Measurements from ENCODE around the gene EEF1A1. TPM values are rescaled to one million over a fixed set of nuclear protein-coding genes. Genes with fewer than 3 reads are reported as not detected.
"Not testable (repeated sequence)": the region's sequence is repeated elsewhere in the genome, so short reads cannot be mapped to it uniquely, and the experiment has no call there.

The EEF1A1 gene
- total RNA-seq, 2 donors from 2014 or later: 7,949 to 8,333 TPM

DNA sequence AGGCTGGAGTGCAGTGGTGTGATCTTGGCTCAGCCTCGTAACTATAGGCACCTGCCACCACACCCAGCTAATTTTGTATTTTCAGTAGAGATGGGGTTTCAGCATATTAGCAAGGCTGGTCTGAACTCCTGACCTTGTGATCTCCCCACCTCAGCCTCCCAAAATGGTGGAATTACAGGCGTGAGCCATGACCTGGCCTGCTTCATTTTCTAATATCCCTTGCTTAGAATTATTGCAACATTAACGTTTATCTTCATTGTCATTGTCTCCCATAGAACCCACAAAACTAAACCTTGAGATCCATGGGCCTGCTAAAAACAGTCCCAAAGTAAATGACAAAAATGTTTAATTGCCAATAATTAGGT lies 6.1 kb downstream of the EEF1A1 start:
- DNase-seq (ENCODE audit: low spot score): no peak
- intact Hi-C loops (cut with DNase I): loop anchor here (5.0 kb wide), 2 partner anchors 98 to 138 kb away; partner anchors contain the start of gene SLC17A5 (in 1 of the 2)

DNA sequence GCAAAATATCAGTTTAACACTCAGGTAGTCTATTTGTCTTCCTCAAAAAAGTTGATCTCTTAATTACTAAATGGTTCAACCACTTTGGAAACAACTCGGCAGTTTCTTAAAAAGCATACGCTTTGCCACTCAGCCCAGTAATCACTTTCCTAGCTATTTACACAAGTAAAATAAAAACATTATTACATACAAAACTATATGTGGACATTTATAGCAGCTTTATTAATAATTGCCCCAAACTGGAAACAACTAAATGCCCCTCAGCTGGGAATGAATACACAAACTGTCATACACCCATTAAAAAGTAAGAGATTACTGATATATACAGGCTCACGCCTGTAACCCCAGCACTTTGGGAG lies 7.4 kb downstream of the EEF1A1 start:
- intact Hi-C loops (cut with DNase I): loop anchor here in 1 of 2 donors (5.0 kb wide), 2 partner anchors 99 to 139 kb away; partner anchors contain the start of gene SLC17A5
- no peak for DNase-seq (ENCODE audit: low spot score)

DNA sequence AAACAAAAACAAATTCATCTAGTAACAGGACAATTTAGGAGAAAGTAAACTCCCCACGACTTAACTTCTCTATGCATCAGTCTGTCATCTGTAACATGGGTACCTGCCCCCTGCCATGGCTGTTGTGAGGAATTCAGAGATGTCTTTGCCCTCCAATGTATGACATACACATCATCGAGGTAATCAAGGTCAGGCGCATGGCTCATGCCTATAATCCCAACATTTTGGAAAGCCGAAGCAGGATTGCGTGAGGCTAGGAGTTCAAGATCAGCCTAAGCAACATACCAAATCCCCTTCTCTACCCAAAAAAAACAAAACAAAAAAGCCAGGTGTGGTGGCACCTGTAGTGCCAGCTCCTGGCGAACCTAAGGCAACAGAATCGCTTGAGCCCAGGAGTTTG lies 9.0 kb downstream of the EEF1A1 start:
- intact Hi-C loops (cut with DNase I): loop anchor here in 1 of 2 donors (5.0 kb wide), 2 partner anchors 101 to 141 kb away; partner anchors contain the start of gene SLC17A5
- no peak for DNase-seq (ENCODE audit: low spot score)

DNA sequence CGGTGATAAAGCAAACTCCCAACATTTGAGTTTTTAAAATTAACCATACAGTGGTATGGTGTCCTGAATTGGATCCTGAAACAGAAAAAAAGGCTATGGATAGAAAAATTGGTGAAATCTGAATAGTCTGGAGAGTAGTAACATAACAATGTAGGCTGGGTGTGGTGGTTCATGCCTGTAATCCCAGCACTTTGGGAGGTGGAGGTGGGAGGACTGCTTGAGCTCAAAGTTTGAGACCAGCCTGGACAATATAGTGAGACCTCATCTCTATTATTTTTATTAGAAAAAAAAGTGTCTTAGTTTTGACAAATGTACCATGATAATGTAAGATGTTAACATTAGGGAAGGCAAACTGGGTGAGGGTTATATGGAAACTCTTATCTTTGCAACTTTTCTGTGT lies 11.0 kb downstream of the EEF1A1 start:
- intact Hi-C loops (cut with DNase I): loop anchor here in 1 of 2 donors (5.0 kb wide), 2 partner anchors 102 to 142 kb away; partner anchors contain the start of gene SLC17A5
- DNase-seq (ENCODE audit: low spot score): no peak

DNA sequence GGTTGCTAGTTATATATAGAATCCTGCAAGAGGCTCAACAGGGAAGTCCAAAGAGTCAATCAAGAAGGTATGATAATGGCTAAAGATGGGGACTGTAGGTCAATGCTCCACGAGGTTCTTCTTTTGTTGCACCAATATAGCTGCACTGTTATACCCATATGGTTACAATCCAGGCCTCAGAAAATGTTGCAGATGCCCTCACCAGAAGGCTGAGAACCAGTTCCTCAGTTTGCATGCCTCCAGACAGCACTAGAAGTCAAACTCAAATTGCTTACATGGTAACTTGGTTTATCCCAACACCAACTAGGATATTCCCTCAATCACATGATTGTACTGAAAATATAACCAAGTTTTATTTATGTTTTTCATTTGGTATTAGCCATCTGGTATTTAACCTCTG lies 12.1 kb downstream of the EEF1A1 start:
- intact Hi-C loops (cut with DNase I): no loop called here
- no peak for DNase-seq (ENCODE audit: low spot score)

DNA sequence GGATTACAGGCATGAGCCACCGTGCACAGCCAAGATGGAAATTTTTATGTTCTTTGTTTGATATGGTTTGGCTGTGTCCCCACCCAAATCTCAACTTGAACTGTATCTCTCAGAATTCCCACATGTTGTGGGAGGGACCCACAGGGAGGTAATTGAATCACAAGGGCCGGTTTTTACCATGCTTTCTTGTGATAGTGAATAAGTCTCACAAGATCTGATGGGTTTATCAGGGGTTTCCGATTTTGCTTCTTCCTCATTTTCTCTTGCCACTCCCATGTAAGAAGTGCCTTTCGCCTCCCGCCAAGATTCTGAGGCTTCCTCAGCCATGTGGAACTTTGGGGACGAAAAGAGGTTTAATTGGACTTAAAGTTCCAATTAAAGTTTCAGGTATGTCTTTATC lies 14.6 kb downstream of the EEF1A1 start:
- intact Hi-C loops (cut with DNase I): no loop called here

DNA sequence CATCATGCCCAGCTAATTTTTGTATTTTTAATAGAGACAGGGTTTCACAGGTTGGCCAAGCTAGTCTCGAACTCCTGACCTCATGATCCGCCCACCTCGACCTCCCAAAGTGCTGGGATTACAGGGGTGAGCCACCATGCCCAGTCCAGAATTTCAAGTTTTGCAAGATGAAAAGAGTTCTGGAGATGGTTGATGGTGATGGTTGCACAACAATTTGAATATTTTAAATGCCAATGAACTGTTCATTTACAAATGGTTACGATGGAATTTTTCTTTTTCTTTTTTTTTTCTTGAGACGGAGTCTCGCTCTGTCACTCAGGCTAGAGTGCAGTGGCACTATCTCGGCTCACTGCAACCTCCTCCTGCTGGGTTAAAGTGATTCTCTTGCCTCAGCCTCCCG lies 15.1 kb downstream of the EEF1A1 start:
- intact Hi-C loops (cut with DNase I); DNase-seq (ENCODE audit: low spot score): not testable (repeated sequence)

More for the DNA sequence above, 14.6 kb downstream of the EEF1A1 start:
- DNase-seq (ENCODE audit: low spot score): no peak

DNA sequence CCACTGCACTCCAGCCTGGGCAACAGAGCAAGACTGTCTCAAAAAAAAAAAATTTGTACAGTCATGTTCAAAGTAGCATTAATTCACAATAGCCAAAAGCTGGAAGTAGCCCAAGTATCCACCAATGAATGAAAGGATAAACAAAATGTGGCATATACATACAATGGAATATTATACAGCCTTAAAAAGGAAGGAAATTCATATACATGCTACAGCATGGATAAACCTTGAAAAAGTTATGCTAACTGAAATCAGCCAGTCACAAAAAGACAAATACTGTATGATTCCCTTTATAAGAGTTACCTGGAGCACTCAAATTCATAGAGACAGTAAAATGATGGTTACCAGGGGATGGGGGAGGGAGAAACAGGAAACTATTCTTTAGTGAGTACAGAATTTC lies 15.7 kb downstream of the EEF1A1 start:
- DNase-seq (ENCODE audit: low spot score): no peak
- intact Hi-C loops (cut with DNase I): no loop called here

DNA sequence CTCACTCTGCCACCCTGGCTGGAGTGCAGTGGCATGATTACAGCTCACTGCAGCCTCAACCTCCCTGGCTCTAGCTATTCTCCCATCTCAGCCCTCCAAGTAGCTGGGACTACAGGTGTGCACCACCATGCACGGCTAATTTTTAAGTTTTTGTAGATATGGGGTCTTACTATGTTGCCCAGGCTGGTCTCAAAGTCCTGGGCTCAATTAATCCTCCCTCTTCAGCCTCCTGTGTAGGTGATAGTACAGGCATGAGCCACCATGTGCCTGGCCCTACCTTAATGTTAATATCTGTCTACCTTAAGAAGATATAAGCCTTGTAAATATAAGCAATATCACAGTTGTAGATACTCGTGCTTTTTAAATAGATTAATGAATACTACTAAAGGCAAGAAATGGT lies 16.7 kb downstream of the EEF1A1 start:
- no peak for DNase-seq (ENCODE audit: low spot score)
- intact Hi-C loops (cut with DNase I): no loop called here

DNA sequence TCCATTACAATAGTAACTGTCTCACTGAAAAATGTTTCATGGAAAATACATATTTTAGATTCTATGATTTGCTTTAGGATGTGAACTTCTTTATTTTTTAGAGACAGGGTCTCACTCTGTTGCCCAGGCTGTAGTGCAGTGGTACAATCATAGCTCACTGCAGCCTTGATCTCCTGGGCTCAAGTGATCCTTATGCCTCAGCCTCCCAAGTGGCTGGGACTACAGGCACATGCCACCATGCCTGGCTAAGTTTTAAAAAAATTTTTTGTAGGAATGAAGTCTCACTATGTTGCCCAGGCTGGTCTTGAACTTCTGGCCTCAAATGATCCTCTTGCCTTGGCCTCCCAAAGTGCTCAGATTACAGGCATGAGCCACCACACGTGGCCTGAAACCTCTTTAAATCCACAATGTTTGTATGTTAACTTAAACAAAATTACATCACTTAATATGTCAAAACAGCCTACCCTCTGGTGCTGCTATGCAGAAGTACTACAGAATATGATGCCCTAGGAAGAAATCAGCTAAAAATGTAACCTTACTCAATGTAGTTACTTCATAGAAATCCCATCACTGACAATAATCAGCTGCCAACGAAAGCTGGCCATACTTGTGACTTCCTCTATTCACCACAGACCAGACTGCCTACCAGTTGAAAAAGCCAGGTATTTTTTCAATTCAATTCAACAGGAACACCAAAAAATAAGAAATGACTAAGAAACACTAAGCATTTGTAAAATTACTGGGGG lies 17.6 kb downstream of the EEF1A1 start:
- intact Hi-C loops (cut with DNase I): no loop called here
- no peak for DNase-seq (ENCODE audit: low spot score)

DNA sequence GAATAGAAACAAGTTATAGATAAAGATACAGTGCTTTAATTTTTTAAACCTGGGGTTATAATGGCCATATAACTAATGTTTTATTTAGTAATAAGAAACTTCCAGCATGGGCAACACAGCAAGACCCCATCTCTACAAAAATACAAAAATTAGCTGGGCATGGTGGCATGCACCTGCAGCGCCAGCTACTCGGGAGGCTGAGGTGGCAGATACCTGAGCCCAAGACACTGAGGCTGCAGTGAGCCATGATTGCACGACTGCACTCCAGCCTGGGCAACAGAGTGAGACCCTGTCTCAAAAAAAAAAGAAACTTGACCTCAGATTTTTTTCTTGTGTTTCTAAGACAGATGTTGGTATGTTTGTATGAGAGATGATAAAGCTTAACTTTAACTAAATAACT lies 22.9 kb downstream of the EEF1A1 start:
- intact Hi-C loops (cut with DNase I): no loop called here
- DNase-seq (ENCODE audit: low spot score): no peak

DNA sequence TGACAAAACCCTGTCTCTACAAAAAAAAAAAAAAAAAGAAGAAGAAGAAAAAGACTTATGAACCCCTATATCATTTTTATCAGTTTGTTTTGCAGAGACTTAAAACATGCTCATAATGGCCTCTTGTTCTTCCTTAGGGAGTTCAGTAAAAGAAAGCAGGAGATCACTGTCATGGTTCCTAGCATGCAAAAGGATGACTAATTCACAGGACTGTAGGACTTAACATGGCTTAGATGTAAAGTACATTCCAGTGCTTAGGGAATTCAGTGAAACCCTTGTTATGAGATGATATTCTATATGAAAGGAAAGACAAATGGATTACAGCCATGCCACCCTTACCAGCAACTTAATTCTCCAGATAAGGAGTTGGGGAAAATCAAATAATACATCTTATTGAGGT lies 29.5 kb downstream of the EEF1A1 start:
- intact Hi-C loops (cut with DNase I): no loop called here
- no peak for DNase-seq (ENCODE audit: low spot score)

DNA sequence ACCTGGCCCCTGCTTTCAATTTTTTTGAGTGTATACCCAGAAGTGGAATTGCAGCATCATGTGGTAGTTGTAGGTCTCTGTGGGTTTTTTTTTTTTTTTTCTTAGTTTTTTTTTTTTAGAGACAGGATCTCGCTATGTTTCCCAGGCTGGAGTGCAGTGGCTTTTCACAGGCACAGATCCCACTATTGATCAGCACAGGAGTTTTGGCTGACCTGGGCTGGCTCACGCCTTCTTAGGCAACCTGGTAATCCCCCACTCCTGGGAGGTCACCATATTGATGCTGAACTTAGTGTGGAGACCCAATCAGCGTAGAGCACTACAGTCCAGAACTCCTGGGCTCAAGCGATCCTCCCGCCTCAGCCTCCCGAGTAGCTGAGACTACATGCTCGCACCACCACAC lies 33.4 kb downstream of the EEF1A1 start:
- no peak for DNase-seq (ENCODE audit: low spot score)
- intact Hi-C loops (cut with DNase I): no loop called here

DNA sequence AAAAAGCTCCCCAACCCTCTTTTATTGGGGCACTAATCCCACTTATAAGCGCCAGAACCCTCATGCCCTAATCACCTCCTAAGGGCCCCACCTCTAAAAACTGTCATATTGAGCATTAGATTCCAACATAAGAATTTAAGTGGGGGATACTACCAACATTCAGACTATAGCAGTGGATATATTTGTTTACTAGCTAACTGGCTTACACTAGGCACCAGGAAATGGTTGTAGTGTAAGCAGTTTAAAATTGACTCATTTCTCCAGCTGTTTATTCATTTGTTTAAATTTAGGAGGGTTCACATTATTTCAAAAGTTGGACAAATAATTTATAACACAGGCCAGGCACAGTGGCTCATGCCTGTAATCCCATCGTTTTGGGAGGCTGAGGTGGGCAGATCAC lies 36.4 kb downstream of the EEF1A1 start:
- intact Hi-C loops (cut with DNase I): no loop called here
- no peak for DNase-seq (ENCODE audit: low spot score)

DNA sequence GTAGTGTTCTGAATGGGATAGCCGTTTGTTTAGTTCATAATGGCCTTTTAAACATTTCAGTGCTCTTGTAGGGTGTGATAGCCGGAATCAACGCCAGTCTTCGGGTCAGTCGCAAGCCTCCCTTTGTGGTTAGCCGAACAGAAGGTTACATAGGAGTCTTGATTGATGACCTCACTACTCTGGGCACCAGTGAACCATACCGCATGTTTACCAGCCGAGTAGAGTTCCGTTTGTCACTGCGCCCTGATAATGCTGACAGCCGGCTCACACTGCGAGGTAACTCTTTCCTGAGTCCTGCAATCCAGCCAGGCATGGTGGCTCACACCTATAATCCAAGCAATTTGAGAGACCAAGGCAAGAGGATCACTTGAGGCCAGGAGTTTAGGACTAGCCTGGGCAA lies 38.9 kb downstream of the EEF1A1 start:
- DNase-seq (ENCODE audit: low spot score): no peak
- intact Hi-C loops (cut with DNase I): no loop called here

DNA sequence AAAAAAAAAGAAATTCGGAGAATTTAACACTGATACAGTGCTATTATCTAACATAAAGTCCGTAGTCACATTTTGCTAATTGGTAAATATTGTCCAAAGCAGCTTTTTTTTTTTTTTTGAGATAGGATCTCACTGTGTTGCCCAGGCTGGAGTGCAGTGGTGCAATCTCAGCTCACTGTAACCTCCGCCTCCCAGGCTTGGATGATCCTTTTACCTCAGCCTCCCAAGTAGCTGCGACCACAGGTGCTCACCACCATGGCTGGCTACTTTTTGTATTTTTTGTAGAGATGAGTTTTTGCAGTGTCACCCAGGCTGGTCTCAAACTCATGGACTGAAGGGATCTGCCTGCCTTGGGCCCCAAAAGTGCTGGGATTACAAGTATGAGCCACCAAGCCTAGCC lies 43.4 kb downstream of the EEF1A1 start:
- no peak for DNase-seq (ENCODE audit: low spot score)
- intact Hi-C loops (cut with DNase I): loop anchor here in 1 of 2 donors (2.0 kb wide), 1 partner anchor 71 kb away; no protein-coding TSS in a partner anchor

DNA sequence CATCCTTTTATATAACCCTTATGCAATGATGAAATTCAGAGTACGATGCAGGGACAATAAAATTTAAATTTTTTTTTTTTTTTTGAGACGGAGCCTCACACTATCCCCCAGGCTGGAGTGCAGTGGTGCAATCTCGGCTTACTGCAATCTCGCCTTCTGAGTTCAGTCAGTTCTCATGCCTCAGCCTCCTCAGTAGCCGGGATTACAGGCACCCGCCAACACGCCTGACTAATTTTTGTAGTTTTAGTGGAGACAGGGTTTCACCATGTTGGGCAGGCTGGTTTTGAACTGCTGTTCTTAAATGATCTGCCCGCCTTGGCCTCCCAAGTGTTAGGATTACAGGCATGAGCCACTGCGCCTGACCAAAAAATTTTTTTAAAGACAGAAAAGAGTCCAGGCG lies 44.1 kb downstream of the EEF1A1 start:
- intact Hi-C loops (cut with DNase I): loop anchor here in 1 of 2 donors (2.0 kb wide), 1 partner anchor 72 kb away; no protein-coding TSS in a partner anchor
- no peak for DNase-seq (ENCODE audit: low spot score)

DNA sequence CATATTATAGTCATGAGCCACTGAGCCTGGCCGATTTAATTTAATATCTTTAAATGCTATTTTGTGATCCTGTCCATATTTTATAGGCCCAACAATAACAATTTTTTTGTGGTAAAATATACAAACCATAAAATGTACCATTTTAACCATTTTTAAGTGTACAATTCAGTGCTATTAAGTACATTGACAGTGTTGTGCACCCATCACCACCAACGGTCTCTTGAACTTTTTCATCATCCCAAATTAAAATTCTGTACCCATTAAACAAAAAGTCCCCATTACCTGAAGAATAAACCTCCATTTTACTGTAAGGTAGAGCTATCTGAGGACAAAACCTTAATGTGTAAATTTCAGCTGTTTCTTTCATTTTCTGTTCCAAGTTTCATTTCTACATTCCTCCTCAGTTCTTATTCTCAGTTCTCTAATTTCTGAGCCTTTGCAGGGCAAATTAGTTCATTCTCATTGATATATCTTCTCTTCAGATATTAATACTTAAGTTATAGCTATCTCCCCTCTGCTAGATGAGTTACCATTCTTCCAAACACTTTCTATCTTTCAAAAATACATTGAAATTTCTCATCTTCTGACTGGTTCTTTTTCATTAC lies 49.0 kb downstream of the EEF1A1 start:
- no peak for DNase-seq (ENCODE audit: low spot score)
- intact Hi-C loops (cut with DNase I): no loop called here
